ENCODE results near the gene FKBP14. TPM values are rescaled to one million over a fixed set of nuclear protein-coding genes. Genes with fewer than 3 reads are reported as not detected.

Gene FKBP14
- total and polyA plus RNA-seq, 9 of the 15 experiments (the other 6 are each of a cell fraction or from before 2014, with no cell fraction given): 5.3 to 27.9 (median 14.3) TPM

DNA sequence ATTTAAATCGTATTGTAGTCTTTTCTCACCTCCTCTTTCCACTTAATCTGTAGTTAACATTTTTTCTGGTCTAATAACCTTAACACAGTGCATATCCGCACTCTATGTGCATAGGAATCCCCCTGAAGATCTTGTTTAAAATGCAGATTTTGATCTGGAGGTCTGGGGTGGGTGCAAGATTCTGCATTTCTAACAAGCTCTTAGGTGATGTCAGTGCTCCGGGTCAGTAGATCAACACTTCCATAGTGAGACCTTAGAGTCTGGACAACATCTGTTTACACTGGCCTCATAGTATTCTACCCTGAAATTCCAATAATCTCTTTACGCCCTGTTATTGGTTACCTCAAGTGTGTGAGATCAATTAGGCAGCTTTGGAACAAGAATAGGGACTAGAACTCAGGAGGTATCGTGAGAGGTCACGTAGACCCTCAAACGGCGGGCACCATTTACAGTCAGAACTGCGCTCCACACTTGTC, 1.3 kb upstream of the FKBP14 start (continued):
- TF ChIP-seq, protein P1, sequence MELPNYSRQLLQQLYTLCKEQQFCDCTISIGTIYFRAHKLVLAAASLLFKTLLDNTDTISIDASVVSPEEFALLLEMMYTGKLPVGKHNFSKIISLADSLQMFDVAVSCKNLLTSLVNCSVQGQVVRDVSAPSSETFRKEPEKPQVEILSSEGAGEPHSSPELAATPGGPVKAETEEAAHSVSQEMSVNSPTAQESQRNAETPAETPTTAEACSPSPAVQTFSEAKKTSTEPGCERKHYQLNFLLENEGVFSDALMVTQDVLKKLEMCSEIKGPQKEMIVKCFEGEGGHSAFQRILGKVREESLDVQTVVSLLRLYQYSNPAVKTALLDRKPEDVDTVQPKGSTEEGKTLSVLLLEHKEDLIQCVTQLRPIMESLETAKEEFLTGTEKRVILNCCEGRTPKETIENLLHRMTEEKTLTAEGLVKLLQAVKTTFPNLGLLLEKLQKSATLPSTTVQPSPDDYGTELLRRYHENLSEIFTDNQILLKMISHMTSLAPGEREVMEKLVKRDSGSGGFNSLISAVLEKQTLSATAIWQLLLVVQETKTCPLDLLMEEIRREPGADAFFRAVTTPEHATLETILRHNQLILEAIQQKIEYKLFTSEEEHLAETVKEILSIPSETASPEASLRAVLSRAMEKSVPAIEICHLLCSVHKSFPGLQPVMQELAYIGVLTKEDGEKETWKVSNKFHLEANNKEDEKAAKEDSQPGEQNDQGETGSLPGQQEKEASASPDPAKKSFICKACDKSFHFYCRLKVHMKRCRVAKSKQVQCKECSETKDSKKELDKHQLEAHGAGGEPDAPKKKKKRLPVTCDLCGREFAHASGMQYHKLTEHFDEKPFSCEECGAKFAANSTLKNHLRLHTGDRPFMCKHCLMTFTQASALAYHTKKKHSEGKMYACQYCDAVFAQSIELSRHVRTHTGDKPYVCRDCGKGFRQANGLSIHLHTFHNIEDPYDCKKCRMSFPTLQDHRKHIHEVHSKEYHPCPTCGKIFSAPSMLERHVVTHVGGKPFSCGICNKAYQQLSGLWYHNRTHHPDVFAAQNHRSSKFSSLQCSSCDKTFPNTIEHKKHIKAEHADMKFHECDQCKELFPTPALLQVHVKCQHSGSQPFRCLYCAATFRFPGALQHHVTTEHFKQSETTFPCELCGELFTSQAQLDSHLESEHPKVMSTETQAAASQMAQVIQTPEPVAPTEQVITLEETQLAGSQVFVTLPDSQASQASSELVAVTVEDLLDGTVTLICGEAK (IDR thresholded peaks at IDR 0.05): peak; percentile 43; the same call in 1 of the 2 replicates
- TF ChIP-seq, protein P1 (CRISPR knock-in tag; IDR thresholded peaks at IDR 0.05): no peak
- TF ChIP-seq TAL1 (IDR thresholded peaks at IDR 0.05) (no peak), HMG20A (CRISPR knock-in tag; conservative IDR thresholded peaks at IDR 0.05) (no peak), PHTF2 (CRISPR knock-in tag; IDR thresholded peaks at IDR 0.05) (no peak), PYGO2 (tag; IDR thresholded peaks at IDR 0.05) (no peak), DIDO1 (tag; IDR thresholded peaks at IDR 0.05; ENCODE audit: low read depth) (no peak)
- TF ChIP-seq, protein P2, sequence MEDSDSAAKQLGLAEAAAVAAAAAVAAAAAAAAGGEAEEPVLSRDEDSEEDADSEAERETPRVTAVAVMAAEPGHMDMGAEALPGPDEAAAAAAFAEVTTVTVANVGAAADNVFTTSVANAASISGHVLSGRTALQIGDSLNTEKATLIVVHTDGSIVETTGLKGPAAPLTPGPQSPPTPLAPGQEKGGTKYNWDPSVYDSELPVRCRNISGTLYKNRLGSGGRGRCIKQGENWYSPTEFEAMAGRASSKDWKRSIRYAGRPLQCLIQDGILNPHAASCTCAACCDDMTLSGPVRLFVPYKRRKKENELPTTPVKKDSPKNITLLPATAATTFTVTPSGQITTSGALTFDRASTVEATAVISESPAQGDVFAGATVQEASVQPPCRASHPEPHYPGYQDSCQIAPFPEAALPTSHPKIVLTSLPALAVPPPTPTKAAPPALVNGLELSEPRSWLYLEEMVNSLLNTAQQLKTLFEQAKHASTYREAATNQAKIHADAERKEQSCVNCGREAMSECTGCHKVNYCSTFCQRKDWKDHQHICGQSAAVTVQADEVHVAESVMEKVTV (CRISPR knock-in tag; IDR thresholded peaks at IDR 0.05): no peak
